Suprapubic skin (tissue), 3 donors: ENCODE data around the gene AHSG.
A peak's percentile ranks its signal among the peaks of the same experiment; 100 is the strongest.

Experiments used
- POLR2A ChIP-seq, 2 donors: fragments of 450-650 bp; IDR thresholded peaks; one replicate each; pipeline ENCODE4 v1.6.1; 2017; ENCODE audit warnings: antibody characterized with exemption in 2 of 2, mild to moderate bottlenecking in 2 of 2, moderate library complexity in 2 of 2
- TF ChIP-seq, protein P1 (sequence below), 2 donors: fragments of 200-600 bp in 1 of 2; fragments of 450-650 bp in 1 of 2; sonication (generic) in 1 of 2; IDR thresholded peaks; one replicate each; pipeline ENCODE4 v1.5.1; 2016 to 2019; ENCODE audit warnings: antibody characterized with exemption in 2 of 2, mild to moderate bottlenecking in 1 of 2, moderate library complexity in 1 of 2

- TF ChIP-seq POLR2A (IDR thresholded peaks at IDR 0.05), result no peak
- TF ChIP-seq, protein P1, sequence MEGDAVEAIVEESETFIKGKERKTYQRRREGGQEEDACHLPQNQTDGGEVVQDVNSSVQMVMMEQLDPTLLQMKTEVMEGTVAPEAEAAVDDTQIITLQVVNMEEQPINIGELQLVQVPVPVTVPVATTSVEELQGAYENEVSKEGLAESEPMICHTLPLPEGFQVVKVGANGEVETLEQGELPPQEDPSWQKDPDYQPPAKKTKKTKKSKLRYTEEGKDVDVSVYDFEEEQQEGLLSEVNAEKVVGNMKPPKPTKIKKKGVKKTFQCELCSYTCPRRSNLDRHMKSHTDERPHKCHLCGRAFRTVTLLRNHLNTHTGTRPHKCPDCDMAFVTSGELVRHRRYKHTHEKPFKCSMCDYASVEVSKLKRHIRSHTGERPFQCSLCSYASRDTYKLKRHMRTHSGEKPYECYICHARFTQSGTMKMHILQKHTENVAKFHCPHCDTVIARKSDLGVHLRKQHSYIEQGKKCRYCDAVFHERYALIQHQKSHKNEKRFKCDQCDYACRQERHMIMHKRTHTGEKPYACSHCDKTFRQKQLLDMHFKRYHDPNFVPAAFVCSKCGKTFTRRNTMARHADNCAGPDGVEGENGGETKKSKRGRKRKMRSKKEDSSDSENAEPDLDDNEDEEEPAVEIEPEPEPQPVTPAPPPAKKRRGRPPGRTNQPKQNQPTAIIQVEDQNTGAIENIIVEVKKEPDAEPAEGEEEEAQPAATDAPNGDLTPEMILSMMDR (IDR thresholded peaks at IDR 0.05), result peak; percentile 92 to 95
Observed at GRCh38 chr3:186614597-186615483, 2.0 kb downstream of the AHSG start.
